MG63 (cell line): ENCODE measurements around the gene NKAIN2. TPM values are rescaled to one million over a fixed set of nuclear protein-coding genes. Genes with fewer than 3 reads are reported as not detected.

ENCODE experiments used
- DNase-seq: peaks from one replicate; pipeline ENCODE4 v3.0.0-alpha.2; 2020
- H3K27me3 ChIP-seq: fragments of 250-450 bp; sonication (Bioruptor Pico); 2 replicates; pipeline ENCODE4 v1.5.1; 2020; ENCODE audit warnings: mild to moderate bottlenecking, moderate library complexity
- H3K36me3 ChIP-seq: fragments of 250-450 bp; sonication (Bioruptor Pico); 2 replicates; pipeline ENCODE4 v1.5.1; 2020; ENCODE audit warnings: mild to moderate bottlenecking, moderate library complexity
- H3K4me3 ChIP-seq: fragments of 250-450 bp; sonication (Bioruptor Pico); 2 replicates; pipeline ENCODE4 v1.5.1; 2020; ENCODE audit warnings: mild to moderate bottlenecking, moderate library complexity
- H3K9me3 ChIP-seq: fragments of 250-450 bp; sonication (Bioruptor Pico); 2 replicates; pipeline ENCODE4 v1.5.1; 2020; ENCODE audit warnings: mild to moderate bottlenecking, moderate library complexity
- total RNA-seq: library from RNA; depleted of rRNA; stranded (reverse); fragments of >200 nt; shearing (Covaris generic); gene quantifications from 2 replicates; pipeline ENCODE4 v1.2.3, GENCODE V29; 2014; ENCODE audit warnings: low replicate concordance; rRNA removed

NKAIN2 gene
- total RNA-seq, 1 experiment from 2014 or later: not detected

GRCh38 chr6:124830506-124830905 is 1026.8 kb downstream of the NKAIN2 start:
- DNase-seq: no peak

GRCh38 chr6:124854338-124854922 is 1050.8 kb downstream of the NKAIN2 start:
- H3K36me3 ChIP-seq: no peaks in the 10 kb centered on the region
- DNase-seq: no peak
- no peaks in the 10 kb centered on the region for H3K27me3 ChIP-seq
- no peak overlapping the region for H3K4me3 ChIP-seq
- no peaks in the 10 kb centered on the region for H3K9me3 ChIP-seq

More at GRCh38 chr6:124830506-124830905, 1026.8 kb downstream of the NKAIN2 start:
- Histone ChIP-seq H3K36me3 (no peaks in the 10 kb centered on the region), H3K4me3 (no peak overlapping the region), H3K9me3 (no peaks in the 10 kb centered on the region), H3K27me3 (no peaks in the 10 kb centered on the region)

- no peaks in the 10 kb centered on the region for H3K27me3 ChIP-seq
- H3K36me3 ChIP-seq: no peaks in the 10 kb centered on the region
- no peaks in the 10 kb centered on the region for H3K9me3 ChIP-seq
- no peak overlapping the region for H3K4me3 ChIP-seq
- no peak for DNase-seq
Measured at GRCh38 chr6:124857746-124858145, 1054.1 kb downstream of the NKAIN2 start.

- no peaks in the 10 kb centered on the region for H3K27me3 ChIP-seq
- no peaks in the 10 kb centered on the region for H3K36me3 ChIP-seq
- no peak for DNase-seq
- H3K9me3 ChIP-seq: no peaks in the 10 kb centered on the region
- no peak overlapping the region for H3K4me3 ChIP-seq
Measured at GRCh38 chr6:124858564-124858963, 1054.9 kb downstream of the NKAIN2 start.

GRCh38 chr6:124859366-124859765 is 1055.7 kb downstream of the NKAIN2 start:
- no peaks in the 10 kb centered on the region for H3K36me3 ChIP-seq
- no peak overlapping the region for H3K4me3 ChIP-seq
- H3K27me3 ChIP-seq: no peaks in the 10 kb centered on the region
- H3K9me3 ChIP-seq: no peaks in the 10 kb centered on the region
- no peak for DNase-seq

GRCh38 chr6:124866040-124866439 is 1062.4 kb downstream of the NKAIN2 start:
- DNase-seq: no peak
- Histone ChIP-seq H3K36me3 (no peaks in the 10 kb centered on the region), H3K4me3 (no peak overlapping the region), H3K27me3 (no peaks in the 10 kb centered on the region), H3K9me3 (no peaks in the 10 kb centered on the region)

- DNase-seq: no peak
- no peak overlapping the region for H3K4me3 ChIP-seq
- H3K36me3 ChIP-seq: no peaks in the 10 kb centered on the region
- no peaks in the 10 kb centered on the region for H3K27me3 ChIP-seq
- no peaks in the 10 kb centered on the region for H3K9me3 ChIP-seq
Measured at GRCh38 chr6:124867121-124867520, 1063.5 kb downstream of the NKAIN2 start.

GRCh38 chr6:124868481-124868880 is 1064.8 kb downstream of the NKAIN2 start:
- DNase-seq: no peak
- no peaks in the 10 kb centered on the region for H3K27me3 ChIP-seq
- H3K4me3 ChIP-seq: no peak overlapping the region
- no peaks in the 10 kb centered on the region for H3K9me3 ChIP-seq
- H3K36me3 ChIP-seq: no peaks in the 10 kb centered on the region

- DNase-seq: no peak
- no peaks in the 10 kb centered on the region for H3K9me3 ChIP-seq
- no peaks in the 10 kb centered on the region for H3K27me3 ChIP-seq
Measured at GRCh38 chr6:124869416-124869815, 1065.8 kb downstream of the NKAIN2 start.

GRCh38 chr6:124870611-124871459 is 1067.2 kb downstream of the NKAIN2 start:
- no peaks in the 10 kb centered on the region for H3K27me3 ChIP-seq
- H3K4me3 ChIP-seq: no peak overlapping the region
- DNase-seq: no peak
- H3K36me3 ChIP-seq: no peaks in the 10 kb centered on the region
- H3K9me3 ChIP-seq: no peaks in the 10 kb centered on the region

More at GRCh38 chr6:124869416-124869815, 1065.8 kb downstream of the NKAIN2 start:
- no peak overlapping the region for H3K4me3 ChIP-seq
- no peaks in the 10 kb centered on the region for H3K36me3 ChIP-seq

GRCh38 chr6:124872361-124873065 is 1068.8 kb downstream of the NKAIN2 start:
- H3K27me3 ChIP-seq: no peaks in the 10 kb centered on the region
- H3K4me3 ChIP-seq: no peak overlapping the region
- DNase-seq: no peak
- no peaks in the 10 kb centered on the region for H3K36me3 ChIP-seq
- no peaks in the 10 kb centered on the region for H3K9me3 ChIP-seq

GRCh38 chr6:124873066-124873410 is 1069.4 kb downstream of the NKAIN2 start:
- no peaks in the 10 kb centered on the region for H3K27me3 ChIP-seq
- no peaks in the 10 kb centered on the region for H3K36me3 ChIP-seq
- no peak overlapping the region for H3K4me3 ChIP-seq
- no peak for DNase-seq
- no peaks in the 10 kb centered on the region for H3K9me3 ChIP-seq

Other genes starting within 250 kb of the NKAIN2 start
- not detected in 2 replicates for gene TRDN, start 166.9 kb upstream of the NKAIN2 start, total RNA-seq